ENCODE measurements around the gene ARR3.

DNA sequence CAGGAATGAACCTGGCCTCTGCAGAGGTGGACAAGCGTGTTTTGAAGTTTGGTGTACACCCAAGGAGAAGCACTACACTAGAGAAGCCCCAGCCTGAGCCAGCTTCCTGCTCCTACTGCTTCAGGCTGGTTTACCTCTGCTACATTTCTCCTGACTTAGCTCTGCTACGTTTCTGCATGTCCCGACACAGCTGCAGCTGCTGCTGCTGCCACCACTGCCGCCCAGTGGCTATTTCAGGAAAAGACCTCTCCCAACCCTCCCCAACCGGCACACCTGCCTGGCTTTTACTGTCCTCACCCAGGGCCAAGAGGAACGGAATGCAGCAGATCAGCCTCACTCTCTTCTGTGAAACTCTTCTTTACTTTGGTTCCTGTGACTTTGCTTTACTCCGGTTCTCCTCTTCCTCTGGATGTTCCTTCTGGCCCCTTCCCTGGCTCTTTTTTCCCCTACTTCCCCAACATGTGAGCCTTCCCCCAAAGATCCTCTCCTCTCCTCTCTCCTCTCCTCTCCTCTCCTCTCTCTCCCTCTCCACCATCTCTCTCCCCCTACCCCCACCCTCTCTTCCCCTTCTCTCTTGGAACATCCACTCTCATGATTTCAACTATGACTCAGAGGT lies 5.1 kb upstream of the ARR3 start:
- TF ChIP-seq, protein P1, sequence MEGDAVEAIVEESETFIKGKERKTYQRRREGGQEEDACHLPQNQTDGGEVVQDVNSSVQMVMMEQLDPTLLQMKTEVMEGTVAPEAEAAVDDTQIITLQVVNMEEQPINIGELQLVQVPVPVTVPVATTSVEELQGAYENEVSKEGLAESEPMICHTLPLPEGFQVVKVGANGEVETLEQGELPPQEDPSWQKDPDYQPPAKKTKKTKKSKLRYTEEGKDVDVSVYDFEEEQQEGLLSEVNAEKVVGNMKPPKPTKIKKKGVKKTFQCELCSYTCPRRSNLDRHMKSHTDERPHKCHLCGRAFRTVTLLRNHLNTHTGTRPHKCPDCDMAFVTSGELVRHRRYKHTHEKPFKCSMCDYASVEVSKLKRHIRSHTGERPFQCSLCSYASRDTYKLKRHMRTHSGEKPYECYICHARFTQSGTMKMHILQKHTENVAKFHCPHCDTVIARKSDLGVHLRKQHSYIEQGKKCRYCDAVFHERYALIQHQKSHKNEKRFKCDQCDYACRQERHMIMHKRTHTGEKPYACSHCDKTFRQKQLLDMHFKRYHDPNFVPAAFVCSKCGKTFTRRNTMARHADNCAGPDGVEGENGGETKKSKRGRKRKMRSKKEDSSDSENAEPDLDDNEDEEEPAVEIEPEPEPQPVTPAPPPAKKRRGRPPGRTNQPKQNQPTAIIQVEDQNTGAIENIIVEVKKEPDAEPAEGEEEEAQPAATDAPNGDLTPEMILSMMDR (IDR thresholded peaks at IDR 0.05): peak in 3 of 4 experiments; percentile 9 to 41 (median 12)
- no peak for TF ChIP-seq POLR2A (IDR thresholded peaks at IDR 0.05)
